HG03064 (cell line): Measurements from ENCODE around the gene RUNX2.

Source experiments
- ATAC-seq: cut with Tn5 transposase; IDR thresholded peaks from one replicate; pipeline ENCODE4 v1.9.1; 2021; ENCODE audit warnings: low read depth; ENCODE audit not compliant: unreplicated experiment

The RUNX2 gene

GRCh38 chr6:45430590-45431202 is 102.6 kb downstream of the RUNX2 start:
- no peak for ATAC-seq

- ATAC-seq = no peak
Observed at GRCh38 chr6:45431317-45432065, 103.4 kb downstream of the RUNX2 start.

GRCh38 chr6:45432977-45433376 is 104.8 kb downstream of the RUNX2 start:
- no peak for ATAC-seq

GRCh38 chr6:45433533-45434380 is 105.6 kb downstream of the RUNX2 start:
- ATAC-seq = no peak

- ATAC-seq = no peak
Observed at GRCh38 chr6:45434381-45434700, 106.2 kb downstream of the RUNX2 start.

GRCh38 chr6:45436544-45437438 is 108.7 kb downstream of the RUNX2 start:
- ATAC-seq = no peak

GRCh38 chr6:45437439-45437815 is 109.3 kb downstream of the RUNX2 start:
- no peak for ATAC-seq

GRCh38 chr6:45438151-45438550 is 110.0 kb downstream of the RUNX2 start:
- ATAC-seq = no peak

- ATAC-seq = no peak
Observed at GRCh38 chr6:45438849-45439406, 110.8 kb downstream of the RUNX2 start.

- ATAC-seq = no peak
Observed at GRCh38 chr6:45439459-45439858, 111.3 kb downstream of the RUNX2 start.

GRCh38 chr6:45439861-45440388 is 111.8 kb downstream of the RUNX2 start:
- no peak for ATAC-seq

- no peak for ATAC-seq
Observed at GRCh38 chr6:45441851-45442453, 113.8 kb downstream of the RUNX2 start.

- ATAC-seq = no peak
Observed at GRCh38 chr6:45442716-45443115, 114.6 kb downstream of the RUNX2 start.

GRCh38 chr6:45445364-45445748 is 117.2 kb downstream of the RUNX2 start:
- no peak for ATAC-seq

- no peak for ATAC-seq
Observed at GRCh38 chr6:45445749-45446549, 117.8 kb downstream of the RUNX2 start.

GRCh38 chr6:45447005-45447404 is 118.9 kb downstream of the RUNX2 start:
- no peak for ATAC-seq

- ATAC-seq = no peak
Observed at GRCh38 chr6:45447716-45448115, 119.6 kb downstream of the RUNX2 start.

GRCh38 chr6:45448417-45449389 is 120.6 kb downstream of the RUNX2 start:
- no peak for ATAC-seq
